Endometrial microvascular endothelial cells (primary cell): ENCODE data around the gene BTN1A1. TPM values are rescaled to one million over a fixed set of nuclear protein-coding genes. Genes with fewer than 3 reads are reported as not detected.
"Not testable (repeated sequence)": the region's sequence is repeated elsewhere in the genome, so short reads cannot be mapped to it uniquely, and the experiment has no call there.

Source experiments
- in situ Hi-C: cut with HindIII; loops from 2 replicates; pipeline ENCODE4 v1.10.0; 2017; ENCODE audit warnings: low sequenced_read_pairs, low pct_unique_long_range_greater_than_20kb; ENCODE audit errors: inconsistent ontology term
- total RNA-seq: library from RNA; depleted of rRNA; stranded (reverse); fragments of >200 nt; gene quantifications from one replicate; pipeline ENCODE4 v1.2.3, GENCODE V29; 2015; ENCODE audit errors: inconsistent ontology term

The BTN1A1 gene, protein sequence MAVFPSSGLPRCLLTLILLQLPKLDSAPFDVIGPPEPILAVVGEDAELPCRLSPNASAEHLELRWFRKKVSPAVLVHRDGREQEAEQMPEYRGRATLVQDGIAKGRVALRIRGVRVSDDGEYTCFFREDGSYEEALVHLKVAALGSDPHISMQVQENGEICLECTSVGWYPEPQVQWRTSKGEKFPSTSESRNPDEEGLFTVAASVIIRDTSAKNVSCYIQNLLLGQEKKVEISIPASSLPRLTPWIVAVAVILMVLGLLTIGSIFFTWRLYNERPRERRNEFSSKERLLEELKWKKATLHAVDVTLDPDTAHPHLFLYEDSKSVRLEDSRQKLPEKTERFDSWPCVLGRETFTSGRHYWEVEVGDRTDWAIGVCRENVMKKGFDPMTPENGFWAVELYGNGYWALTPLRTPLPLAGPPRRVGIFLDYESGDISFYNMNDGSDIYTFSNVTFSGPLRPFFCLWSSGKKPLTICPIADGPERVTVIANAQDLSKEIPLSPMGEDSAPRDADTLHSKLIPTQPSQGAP
- total RNA-seq, result not detected

DNA sequence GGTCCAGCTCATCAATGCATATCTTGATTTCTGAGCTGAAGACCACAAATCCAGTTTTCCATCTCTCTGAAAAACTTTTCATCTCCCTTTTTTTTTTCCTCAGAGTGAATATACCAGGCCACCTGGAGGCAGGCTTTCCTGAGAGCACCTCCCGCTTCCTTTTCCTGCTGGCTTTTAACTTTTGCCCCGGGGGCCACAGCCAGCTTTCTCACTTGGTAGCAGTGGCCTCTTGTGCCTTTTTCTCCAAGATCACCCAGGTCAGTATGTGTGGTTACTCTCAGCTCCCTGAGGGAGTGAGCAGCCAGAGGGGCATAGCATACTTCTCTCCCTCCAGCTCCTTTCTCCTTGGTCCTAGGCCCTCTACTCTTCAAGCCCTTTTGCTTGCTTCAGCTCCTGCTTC, at the start of gene BTN1A1:
Gene BTN1A1, plus strand, starts transcription at position 202 of the 400 bp plus-strand sequence. CDS start 984 bp downstream, outside the sequence.
- in situ Hi-C loops, result no loop called here

DNA sequence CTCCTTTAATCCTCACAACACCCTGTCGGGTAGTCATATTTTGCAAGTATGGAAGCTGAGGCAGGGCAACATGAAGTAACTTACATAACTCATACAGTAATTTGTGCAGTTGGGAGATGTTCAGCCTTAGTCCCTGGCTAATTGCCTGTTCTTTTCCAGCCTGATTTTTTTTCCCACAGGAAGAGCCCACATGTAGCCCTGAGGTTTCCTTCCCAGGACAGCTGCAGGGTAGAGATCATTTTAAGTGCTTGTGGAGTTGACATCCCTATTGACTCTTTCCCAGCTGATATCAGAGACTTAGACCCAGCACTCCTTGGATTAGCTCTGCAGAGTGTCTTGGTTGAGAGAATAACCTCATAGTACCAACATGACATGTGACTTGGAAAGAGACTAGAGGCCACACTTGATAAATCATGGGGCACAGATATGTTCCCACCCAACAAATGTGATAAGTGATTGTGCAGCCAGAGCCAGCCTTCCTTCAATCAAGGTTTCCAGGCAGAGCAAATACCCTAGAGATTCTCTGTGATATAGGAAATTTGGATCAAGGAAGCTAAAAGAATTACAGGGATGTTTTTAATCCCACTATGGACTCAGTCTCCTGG, 47.4 kb upstream of the BTN1A1 start:
- in situ Hi-C loops, result no loop called here

DNA sequence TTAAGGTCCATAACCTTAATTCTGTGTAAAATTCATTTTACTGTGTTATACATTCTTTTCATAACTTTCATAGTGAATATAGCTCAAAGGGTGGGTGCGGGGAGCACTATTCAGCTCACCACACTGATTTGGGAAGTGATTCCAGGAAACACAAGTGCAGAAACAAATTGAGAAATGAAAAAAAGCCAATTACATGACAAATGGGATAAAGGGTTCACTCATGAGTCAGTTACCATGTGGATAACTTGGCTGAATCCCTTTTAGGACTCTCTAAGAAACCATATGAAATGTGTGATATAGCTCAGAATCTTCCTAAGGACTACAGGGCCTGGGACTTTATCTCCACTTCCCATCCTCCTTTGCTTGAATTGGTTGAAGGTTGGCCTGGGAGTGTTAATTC, 45.5 kb upstream of the BTN1A1 start:
- in situ Hi-C loops, result no loop called here

DNA sequence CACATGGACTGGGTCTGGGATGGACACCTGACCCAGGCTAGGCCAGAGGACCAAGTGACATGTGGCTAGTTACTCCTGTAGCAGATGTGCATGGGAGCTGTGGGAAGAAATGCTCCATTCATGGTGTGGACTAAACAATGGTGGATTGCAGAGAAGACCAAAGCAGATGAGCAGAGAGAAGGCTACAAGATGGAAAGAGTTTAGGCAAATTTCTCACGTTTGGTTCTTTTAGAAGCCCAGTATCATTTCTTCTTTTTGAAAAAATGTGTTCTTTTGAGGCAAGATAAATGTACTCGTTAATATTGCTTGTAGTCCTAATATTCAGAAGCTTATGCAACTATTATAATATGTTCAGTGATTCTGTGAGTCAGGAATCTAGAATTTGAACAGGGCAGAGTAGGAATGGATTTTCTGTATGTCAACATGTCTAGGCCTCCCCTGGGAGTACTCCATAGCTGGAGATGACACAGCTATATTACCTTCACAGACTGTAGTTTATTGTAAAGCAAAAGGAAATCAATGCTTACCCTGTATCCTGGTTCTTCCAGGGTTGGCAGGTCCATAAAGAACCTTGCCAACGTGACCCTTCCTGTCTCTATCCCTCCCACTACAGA, 44.6 kb upstream of the BTN1A1 start:
- in situ Hi-C loops, result no loop called here

DNA sequence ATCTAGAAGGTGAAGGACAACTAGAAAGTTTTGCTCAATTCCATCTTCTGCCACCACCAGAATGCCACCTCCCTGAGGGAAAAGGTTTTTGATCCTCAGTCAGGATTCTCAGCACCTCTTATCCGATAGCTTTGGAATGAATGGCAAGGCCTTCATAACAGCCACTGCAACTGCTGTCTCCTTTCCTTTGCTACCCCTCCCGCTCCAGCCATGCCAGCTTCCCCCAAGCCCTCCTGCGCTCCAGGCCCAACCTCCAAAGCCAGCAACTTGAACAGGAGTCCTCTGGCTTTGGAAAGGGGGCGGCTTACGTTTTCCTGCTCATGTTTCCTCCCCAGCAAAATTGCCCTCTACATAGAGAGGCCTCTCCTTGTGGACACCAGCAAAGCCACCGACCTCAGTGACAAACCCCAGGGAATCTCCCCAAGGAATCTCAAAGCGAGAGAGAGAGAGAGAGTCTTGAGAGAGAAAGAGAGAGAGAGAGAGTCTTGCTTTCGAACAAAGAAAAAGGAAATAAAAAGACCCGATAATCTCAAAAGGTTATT, 42.8 kb upstream of the BTN1A1 start:
- in situ Hi-C loops, result no loop called here

DNA sequence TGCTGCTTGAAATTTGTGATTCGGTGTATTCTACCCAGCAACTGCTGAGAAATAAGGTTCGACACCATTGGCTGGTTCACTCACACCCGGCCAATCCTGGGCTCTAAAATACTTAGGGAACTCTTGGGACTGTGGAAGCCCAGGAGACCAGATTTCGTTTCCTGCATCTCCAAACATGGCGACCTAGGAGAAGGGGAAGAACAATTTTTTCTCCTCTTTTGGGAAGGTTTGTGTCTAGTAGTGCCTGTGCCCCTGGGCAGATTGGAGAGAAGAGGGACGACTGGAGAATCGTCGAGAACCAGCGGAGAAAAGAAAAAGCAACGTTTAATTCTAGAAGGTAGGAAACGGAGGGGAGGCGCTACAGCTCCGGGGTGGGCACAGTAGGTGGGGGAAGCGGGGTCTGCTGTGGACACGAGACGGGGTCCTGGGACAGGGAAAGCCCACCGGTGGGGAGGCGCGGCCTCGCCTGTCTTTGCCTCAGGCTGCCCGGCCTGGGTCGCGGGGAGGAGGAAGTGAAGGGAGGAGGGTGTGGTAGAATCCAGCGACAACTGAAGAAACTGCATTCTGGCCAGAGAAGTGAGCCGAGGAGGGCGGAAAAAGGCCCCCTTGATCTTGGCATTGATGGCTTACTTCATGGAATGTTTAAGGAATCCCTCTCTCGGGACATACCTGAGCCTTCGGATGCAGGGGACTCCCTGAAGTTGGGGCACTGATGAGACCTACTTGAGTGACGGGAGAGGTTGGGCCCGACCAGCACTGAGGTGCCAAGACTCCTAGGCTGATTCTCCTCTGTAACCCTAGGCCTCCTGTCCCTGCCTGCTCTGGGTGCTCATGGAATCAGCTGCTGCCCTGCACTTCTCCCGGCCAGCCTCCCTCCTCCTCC, 42.1 kb upstream of the BTN1A1 start, which contains the start of gene BTN2A1:
Gene BTN2A1, plus strand, starts transcription at position 150 of the 883 bp plus-strand sequence. Its CDS starts 682 bp downstream, at position 832.
- in situ Hi-C loops, result no loop called here

DNA sequence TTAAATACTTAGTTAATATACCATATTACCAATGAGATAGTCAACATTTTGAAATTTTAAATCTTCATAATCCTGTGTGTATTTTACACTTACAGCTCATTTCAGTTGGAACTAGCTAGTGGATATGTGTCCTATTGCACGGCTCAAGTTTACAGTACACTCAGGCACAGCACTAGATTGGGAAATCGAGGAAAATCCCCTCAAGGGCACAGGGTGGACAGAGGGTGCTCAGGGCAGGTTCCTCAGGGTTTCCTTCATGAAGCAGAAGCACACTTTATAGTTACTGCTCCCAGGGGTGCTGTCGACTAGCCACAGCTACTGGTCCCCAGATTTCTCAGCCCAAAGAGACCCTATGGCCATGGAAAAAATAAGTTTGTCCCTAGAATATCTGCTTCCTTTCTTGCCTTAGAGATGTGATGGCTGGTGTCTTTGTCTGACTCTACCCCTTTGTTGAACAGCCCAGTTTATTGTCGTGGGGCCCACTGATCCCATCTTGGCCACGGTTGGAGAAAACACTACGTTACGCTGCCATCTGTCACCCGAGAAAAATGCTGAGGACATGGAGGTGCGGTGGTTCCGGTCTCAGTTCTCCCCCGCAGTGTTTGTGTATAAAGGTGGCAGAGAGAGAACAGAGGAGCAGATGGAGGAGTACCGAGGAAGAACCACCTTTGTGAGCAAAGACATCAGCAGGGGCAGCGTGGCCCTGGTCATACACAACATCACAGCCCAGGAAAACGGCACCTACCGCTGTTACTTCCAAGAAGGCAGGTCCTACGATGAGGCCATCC, 40.9 kb upstream of the BTN1A1 start:
- in situ Hi-C loops, result no loop called here

DNA sequence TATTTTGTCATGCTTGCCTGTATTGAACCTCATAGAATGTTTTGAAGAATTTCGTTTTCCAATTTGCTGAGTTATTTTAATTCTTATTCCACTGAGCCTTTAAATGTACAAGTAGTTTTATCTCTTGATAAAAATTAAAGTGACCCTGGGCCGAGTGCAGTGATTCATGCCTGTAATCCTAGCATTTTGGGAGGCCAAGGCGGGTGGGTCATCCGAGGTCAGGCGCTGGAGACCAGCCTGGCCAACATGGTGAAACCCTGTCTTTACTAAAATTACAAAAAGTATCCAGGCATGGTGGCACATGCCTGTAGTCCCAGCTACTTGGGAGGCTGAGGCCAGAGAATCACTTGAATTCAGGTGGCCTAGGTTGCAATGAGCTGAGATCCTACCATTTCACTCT, 38.8 kb upstream of the BTN1A1 start:
- in situ Hi-C loops, result not testable (repeated sequence)

DNA sequence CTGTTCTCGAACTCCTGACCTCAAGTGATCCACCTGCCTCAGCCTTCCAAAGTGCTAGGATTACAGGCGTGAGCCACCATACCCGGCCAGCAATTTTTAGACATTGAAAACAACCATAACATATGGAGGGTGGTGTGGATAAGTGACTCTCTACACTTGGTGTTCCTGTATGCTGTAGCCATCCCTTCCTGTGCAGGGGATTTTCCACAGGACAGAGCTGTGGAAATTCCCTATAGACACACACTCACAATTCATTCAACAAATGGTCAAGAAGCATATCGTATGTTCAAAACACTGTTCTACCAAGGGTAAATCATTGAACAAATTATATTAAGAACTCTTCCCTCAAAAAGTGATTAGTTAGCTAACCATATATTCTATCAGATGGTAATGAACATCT, 36.1 kb upstream of the BTN1A1 start:
- in situ Hi-C loops, result no loop called here

DNA sequence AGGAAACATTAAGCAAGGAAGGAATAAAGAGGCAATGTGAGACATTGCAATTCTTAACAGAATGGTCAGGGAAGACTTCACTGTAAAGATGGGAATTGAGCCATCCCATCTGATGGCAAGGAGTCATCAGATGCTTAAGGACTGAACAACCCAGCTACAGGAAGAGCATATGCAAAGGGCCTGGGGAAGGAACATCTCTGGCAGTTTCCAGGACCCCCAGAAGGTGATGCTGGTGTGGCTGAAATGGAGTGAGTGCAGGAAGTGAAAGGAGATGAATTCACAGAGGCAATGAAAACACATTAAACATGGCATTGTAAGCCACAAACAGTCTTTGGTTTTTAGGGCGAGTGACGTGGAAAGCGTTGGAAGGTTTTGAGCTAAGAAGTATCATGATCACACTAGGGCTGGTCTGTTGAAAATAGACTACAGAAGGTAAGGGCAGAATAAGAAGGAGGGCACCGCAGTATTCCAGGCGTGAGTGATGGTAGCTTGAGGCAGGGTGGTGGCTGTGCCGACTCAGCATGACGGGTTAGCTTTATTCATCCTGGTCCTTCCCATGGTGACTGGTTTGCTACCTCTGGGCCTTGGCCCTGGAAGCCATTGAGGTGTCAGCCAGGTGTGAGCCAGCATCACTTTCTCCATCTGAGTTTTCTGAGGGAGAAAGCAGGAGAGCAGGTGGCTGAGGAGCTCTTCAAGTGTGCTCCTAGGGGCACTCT, 35.5 kb upstream of the BTN1A1 start:
- in situ Hi-C loops, result no loop called here

DNA sequence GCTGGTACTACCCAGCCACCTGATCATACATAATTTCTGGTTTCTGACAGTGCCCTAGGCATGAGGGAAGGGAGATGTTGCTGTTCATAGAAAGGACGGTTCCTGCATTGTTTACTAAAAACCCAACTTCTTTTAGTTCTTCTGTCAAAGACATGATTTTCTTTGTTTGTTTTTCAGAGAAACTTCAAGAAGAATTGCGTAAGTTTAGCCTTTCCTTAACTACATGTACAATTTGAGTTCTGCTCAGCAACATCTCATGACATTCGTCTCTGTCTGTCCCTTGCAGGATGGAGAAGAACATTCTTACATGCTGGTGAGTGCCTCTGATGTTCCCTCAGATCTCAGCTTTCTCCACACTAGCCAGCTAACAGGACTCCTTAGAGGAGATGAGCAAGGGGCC, 34.3 kb upstream of the BTN1A1 start:
- in situ Hi-C loops, result no loop called here

DNA sequence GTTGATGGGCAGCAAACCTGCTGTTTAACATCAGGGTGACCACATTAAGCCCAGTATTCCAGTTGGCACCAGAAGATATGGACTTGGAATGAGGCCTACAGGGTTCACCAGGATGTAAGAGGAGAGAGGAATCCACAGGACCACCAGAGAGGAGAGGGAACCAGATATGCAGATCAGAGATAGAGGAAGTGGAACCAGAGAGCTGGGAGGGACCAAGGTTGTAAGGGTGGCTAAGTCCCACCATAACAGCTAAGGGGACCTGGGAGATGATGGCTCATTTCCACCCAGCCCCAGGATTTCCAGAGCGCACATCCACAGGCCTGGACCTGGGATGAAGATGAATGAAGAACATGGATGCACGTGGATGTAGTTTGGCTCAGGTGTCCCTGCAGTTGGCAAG, 31.3 kb upstream of the BTN1A1 start:
- in situ Hi-C loops, result no loop called here

DNA sequence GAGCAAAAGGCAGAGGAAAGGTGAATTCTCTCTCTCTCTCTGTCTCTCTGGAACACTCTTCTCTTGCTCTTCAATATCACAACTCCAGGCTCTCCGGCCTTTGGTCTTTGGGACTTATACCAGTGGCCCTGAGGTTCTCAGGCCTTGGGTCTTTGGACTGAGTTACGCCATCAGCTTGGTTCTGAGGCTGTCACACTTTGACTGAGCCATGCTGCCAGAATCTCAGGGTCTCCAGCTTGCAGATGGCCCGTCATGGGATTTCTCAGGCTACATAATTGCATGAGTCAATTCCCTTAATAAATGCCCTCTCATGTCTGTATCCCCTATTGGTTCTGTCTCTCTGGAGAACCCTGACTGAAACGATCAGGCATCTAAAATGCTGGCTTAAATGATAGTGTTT, 29.5 kb upstream of the BTN1A1 start:
- in situ Hi-C loops, result no loop called here

DNA sequence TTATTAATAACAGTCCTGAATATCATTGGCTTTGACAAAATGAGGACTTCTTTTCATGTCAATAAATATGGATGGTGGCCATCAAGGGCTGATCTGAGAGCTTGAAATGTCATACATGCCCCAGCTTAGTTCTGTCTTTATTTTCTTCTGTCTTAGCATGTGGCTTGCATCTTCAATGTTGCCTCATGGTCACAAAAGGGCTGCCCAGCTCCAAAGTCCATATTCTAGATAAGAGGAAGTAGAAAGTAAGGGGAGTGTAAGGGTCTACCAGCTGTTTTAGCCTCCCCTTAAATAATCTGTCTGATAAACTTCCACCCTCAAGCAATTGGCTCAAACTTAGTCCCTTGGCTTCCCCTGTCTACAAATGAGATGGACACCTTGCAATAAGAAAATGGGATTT, 28.1 kb upstream of the BTN1A1 start:
- in situ Hi-C loops, result no loop called here

DNA sequence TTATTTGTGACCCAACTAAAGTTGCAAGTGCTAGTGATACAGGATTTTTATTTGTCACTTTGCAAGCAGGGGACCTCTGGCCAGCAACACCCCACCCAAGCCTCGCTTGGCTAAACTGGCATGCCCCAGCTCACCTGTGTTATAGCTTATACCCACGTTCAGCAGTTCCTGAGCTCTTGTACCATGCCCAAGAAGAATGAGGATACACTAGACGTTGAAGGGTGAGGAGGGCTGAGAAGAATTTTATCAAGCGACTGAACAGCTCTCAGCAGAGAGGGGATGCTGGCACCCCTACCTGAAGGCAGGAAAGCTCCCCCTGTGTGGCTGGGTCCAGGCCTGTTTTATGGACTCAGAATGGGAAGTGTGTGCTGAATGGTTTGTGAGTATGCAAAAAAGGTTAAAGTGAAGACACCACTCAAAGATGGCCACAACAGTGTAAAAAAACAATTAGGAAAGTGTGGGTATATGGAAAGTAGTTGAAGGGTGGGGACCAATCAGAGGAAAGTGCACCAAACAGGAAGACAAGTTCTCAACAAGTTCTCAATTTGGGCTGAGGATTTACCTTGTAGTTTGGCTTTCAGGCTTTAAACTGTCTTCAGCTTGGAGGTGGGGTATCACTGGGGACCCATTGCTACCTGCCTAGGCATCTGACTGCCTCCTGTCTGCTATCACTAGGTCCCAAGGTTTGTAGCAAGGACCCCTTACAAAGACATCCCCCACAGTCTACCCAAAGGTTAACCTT, 27.4 kb upstream of the BTN1A1 start:
- in situ Hi-C loops, result no loop called here

DNA sequence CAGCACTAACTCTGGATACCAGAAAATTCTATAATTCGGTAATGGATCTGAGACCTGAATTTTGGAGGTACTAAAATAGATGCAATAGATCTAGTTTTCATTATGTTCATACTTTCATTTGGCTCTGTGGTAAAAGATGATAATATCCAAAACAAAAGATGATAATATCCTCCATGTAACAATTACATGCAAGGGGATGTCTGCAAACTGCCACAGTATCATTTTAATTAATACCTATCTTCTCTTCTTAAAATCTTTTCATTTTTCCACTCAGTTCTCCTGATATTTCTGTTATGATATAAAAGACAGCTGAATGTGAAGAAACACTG, 26.7 kb upstream of the BTN1A1 start:
- in situ Hi-C loops, result no loop called here
